Measurements from ENCODE around the gene PPIE.
"Not testable (repeated sequence)": the region's sequence is repeated elsewhere in the genome, so short reads cannot be mapped to it uniquely, and the experiment has no call there.

Gene PPIE

DNA sequence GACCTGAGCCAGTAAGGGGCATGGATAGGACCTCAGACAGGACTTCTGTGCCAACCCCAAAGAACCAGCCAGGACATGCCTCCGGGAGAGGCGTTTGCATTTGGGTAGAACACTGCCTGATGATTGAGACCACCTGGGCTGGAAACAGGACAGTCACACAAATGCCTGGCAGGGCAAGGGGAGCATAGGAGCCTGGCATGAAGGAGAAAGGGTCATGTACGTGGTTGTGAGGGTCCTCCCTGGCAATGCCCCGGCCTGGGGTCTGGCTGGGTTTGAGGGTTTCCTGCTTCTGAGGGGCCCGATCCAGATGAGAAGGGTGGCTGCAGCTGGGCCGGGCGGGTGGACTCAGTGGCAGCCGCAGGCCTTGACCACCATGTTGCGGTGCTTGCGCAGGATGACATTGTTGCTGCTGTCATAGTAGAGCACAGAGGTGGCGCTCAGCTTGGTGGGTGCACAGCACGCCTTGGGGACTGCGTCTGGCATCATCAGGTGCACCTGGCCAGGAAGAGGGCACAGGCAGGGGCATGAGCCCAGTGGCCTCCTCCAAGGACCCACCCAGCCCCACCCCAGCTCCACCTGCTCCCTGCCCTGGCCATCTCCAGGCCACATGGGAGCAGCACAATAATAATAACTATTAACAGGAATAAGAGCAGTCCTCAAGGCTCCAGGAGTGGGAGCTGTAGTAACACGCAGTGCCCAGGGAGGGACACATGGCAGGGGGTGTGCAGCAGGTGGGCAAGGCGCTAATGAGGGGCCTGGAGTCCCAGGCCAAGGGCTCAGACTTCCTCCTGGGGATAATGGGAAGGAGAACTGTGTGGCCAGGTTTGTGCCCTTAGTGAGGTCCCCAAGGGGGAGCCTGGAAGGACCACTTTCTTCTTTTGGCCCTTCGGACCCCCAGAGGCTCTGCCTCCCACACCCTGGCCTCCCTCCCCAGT lies 21.7 kb downstream of the PPIE start:
- no peak for DNase-seq

DNA sequence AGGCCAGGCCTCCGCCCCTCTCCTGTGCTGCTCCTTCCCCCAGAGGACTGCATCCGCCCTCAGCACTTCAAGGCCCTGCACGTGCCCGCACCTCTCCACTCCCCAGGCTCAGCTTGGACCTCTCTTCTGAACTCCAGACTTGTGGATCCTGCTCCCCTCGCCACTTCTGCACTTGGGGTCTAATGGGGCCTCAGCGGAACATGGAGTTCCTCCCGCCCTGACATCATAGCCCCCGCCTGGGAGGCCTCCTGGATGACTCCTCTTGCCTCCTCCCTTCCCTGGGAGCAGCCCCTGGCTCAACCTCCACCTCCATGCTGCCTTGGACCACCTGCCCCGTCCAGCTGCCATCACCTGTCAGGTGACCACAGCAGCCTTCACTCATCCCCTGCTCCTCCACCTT lies 22.3 kb downstream of the PPIE start:
- no peak for DNase-seq

DNA sequence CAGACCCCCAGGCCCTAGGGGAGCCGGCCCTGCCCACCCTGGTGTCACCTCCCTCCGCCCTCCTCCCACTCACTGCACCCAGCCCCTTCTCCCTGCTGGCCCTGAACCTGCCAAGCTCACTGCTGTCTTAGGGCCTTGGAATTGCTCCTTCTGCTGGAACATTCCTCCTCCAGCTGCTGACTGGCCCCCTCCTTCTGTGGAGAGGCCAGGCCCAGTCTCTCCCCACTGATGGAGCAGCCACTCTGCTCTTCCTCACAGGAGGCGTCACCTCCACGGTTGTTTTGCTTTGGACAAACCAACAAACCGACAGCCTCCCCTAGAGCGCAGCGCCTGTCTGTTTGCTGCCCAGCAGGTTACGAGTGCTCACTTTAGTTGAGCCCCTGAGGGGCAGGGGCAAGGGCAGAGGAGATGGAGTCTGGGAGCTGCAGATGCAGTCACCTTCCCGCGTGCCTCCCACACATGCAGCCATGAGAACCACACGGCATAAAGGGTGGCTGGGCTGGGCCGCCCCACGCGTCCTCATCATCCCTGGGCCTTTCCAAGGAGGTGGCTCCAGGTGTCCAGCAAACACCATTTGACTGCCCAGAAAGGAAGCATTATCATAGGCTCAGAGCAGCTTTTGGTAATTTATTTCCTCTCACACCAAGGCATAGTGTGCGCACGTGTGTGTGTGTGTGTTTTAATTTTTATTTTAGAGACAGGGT lies 23.0 kb downstream of the PPIE start:
- no peak for DNase-seq

DNA sequence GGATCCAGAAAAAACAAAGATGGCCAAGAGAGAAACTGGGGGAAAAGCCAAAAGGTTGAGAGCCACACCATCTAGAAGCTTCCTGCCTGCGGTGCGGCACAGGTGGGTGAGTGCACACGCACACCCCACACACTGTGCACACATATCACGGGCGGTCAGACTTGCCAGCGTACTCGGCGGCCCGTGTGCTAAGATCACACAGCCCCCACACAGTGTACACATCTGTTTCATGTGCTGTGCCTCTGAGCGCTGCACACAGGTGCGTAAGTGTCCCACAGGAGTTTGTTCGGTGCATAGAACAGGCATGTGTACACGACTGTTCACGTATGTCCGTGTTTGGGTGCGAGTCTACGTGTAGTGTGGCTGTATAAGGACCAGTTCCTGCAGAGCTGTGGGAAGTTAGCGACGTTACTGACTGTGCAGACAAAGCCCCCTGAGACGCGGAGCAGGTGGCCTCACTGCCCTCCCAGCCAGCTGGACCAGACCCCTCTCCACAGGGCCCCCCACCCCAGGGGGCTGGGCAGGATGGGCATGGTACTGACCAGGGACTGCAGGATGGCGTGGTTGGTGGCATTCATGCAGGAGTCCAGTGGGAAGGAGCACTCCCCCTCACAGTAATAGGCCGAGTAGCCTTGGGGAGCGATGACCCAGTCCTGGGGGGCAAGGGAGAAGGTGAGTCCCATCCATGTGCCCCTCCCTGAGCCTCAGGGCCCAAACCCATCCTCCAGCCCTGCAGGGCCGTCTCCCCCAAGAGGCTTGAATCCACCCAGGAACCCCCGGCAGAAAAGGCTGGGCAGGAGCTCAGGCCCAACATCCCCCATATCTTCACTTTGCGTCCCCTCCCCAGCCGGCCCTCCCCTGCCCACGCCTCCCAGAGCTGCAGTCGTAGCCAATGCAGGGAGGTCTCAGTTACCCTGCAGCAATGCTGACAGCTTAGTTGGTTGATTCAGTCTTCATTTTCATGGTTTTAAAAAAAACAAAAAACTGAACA lies 24.2 kb downstream of the PPIE start:
- DNase-seq, result no peak

DNA sequence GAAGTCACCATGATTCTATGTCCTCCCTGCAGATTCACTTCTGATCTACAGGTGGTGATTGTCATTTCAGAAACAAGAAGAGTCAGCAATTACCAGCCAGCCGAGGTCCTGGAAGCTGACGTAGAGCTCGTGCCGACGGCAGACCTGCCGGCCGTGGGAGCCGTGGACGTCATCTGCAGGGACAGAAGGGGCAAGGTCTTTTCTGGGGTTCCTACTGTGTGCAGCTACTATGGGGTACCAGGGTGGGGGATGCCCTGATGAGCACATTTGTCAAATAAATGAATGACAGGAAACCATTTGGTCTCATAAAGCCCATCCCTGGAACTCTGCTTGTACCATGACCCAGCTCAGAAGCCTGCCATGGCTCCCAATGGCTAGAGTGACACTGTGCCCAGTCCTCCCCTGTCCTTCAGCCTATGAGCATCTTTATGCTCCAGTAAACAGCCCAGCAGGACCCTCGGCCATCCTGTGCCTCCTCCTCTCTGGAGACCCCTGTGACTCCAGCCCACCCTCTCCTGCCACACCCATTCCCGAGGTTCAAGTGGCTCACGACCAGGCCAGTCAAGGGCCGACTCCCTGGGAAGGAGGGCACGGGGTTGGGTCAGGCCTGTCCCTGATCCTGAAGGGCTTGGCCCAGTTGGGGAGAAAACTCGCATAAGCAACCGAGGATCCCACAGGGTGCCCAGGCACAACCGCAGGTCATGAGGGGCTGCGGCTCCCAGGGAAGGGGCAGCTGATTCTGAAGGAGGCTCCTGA lies 25.1 kb downstream of the PPIE start:
- not testable (repeated sequence) for DNase-seq

DNA sequence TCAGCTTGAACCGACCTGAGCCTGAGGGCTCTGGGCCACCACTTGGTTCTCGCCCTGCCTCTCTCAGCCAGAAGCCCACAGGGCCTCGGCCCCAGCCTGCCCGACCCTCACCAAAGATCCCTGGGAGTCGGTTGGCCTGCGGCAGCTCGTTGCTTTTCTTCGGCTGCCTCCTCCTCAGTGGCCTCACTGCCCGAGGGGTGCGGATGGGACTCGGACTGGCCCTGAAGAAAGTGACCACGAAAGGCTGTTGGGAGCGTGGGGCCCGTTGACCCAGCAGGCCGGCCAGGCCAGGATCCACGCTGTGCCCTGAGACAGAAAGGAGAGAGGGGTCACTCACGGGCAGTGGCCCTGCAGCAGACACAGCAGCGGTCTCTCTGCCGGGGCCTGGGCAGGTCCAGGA lies 25.8 kb downstream of the PPIE start:
- DNase-seq, result not testable (repeated sequence)

DNA sequence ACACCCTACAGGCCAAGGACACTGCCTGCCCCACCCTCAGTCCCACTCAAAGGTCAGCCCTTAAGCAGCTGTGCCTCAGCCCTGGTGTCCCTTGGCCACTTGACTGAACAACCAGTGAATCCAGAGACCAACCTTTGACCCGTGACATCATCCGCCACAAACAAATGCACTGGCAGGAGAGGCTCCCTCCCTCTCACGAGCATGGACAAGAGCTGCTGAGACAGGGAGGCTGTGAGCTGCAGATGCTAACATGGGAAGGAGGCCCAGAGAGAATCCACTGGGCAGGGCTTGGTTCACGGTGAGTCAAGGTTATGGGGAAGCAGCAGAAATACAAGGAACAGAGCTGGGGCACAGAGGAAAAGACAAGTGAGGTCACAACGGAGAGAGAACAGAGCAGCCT lies 27.8 kb downstream of the PPIE start:
- DNase-seq, result not testable (repeated sequence)

DNA sequence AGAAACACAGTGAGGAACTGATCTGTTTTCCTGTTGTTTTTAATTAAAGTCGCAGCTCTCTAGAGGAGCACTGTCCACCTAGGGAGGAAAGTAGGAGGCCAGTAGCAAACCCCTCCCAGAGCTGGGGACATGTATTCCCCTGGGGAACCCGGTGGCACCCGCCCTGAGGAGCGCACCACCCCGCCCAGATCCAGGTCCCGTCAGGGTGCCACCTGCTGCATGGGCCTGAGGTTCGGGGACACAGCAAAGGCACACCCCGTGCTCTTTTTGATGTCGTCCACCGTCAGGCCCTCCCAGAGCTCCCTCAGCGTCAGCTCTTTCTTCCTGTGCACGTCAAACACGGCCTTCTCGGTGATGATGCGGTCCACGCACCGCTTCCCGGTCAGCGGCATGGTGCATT lies 30.8 kb downstream of the PPIE start:
- DNase-seq, result not testable (repeated sequence)

DNA sequence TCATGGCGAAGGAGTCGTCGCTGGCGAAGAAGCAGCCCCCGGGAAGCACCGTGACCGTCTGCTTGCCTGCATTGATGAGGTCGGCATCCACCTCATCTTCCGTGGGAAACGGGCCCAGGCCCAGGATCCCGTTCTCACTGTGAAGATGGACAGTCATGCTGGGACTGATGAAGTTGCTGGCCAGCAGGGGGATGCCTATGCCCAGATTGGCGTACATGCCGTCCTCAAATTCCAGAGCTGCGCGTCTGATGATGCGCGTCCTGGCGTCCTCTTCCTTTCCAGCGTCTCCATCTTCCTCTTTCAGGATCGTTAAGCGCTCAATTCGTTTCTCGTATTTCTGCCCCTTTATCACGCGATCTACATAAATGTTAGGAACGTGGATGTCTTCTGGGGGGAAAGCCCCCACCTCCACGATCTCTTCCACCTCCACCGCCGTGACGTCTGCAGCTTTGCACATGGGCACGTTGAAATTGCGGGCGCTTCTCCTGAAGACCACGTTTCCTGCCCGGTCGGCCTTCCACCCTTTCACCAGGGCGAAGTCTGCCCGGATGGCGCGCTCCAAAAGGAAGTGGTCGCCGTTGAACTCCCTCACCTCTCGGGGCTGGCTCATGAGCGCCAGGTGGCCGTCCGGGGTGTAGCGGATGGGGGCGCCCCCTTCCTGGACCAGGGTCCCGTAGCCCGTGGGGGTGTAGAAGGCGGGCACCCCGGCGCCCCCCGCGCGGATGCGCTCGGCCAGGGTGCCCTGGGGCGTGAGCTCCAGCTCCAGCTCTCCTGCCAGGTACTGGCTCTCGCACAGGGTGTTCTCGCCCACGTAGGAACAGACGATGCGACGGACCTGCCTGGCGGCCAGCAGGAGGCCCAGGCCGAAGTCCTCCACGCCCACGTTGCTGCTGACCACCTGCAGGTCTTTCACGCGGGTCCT lies 31.7 kb downstream of the PPIE start:
- not testable (repeated sequence) for DNase-seq

DNA sequence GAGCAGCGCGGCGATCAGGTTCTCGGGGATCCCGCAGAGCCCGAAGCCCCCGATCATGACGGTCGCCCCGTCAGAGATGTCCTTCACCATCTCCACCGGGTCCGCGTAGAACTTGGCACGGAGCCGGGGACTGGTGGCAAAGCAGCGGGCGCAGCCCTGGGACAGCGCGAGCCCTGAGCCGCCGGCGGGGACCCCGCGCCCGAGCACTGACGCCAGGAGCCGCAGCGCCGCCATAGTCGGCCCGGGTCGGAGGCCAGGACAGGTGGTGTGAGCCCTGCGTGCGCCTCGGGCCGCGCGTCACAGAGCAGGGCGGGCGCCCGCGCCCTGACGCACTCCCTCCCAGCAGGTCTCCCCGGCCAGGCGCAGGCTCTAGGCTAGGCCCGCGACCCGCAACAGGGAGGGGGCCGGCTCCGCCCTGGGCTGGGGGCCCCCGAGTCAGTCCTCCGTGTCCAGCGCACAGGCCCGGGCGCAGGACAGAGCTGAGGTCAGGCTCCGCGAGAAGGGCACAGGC lies 32.4 kb downstream of the PPIE start, which contains the start of gene OXCT2:
Gene OXCT2, minus strand, starts transcription at position 327 of the 511 bp plus-strand sequence. Its CDS starts 93 bp downstream, at position 234.
- DNase-seq, result not testable (repeated sequence)

DNA sequence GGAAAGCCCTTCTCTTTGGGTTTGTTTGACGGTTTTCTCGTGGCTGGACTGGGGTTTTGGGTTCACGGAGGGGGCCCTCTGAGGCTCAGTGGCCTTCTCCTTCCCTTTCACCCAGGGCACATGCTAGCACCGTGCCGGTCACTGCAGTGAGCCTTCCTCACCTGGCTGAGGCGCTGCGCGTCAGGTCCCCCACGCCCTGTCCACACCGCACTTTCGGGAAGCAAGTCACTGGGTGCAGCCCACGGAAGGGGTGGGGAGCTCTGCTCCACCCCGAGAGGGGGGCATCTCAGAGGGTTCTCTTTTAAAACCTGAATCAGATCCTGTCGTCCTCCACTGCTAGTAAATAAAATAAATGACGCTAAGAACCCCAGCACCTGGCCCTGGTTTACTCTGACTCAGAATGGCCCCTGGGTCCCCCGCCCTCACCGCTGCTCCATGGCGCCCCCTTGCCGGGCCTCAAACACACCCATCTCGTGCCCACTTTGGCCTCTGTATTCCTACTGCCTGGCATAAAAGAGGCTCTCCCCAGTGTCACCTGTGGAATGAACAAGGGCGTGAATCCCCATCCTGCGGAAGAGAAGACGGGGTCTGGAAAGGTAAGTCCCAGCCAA lies 34.8 kb downstream of the PPIE start:
- DNase-seq, result not testable (repeated sequence)

DNA sequence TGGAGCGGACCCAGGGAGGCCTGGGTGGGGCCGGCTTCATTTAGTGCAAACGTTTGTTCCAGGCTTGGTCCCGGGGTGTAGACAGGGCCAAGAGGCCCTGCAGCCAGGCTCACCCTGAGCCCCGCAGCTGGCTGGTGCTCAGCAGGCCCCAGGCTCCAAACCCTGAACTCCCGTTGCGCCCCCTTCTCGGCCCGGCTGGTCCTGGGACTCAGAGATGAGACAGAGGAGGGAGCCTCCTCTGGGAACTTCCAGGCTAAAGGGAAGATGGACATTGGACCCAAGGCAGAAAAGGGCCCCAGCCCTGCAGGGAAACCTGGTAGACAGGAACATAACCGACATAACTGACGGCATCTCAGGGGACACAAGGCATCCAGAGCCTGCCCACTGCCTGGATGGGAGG lies 36.5 kb downstream of the PPIE start:
- not testable (repeated sequence) for DNase-seq

DNA sequence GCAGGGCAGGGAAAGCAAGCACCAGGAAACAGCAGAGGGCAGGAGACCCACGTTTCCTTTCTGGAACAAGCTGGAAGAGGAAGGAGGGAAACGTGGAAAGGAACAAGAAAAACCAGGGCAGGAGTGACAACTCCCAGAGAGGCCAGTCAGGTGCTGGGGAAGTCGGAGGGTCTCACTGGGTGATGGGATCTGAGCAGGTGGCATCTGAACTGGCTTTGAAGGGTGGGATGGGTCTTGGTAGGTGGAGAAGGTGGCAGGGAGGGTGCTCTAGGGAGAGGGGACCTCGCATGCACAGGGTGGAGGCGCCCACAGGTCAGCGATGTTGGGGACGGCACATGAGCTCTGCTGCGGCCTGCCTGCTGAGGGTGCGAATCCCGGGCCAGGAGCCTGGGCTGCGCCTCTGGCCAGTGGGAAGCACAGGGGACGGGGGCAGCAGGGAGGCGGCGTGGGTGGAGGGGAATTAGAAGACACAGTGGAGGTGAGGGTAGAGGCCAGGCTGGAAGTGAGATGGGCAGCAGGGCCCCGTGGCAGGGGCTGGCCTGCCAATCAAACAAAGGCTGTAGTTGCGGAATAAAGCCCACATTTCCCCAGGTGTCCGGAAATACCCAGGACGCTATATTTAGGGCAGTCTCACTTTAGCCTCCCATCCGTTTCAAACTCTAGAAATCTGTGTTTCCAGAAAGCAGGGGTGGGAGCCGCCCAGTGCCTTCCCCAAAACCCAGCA lies 37.2 kb downstream of the PPIE start:
- not testable (repeated sequence) for DNase-seq

DNA sequence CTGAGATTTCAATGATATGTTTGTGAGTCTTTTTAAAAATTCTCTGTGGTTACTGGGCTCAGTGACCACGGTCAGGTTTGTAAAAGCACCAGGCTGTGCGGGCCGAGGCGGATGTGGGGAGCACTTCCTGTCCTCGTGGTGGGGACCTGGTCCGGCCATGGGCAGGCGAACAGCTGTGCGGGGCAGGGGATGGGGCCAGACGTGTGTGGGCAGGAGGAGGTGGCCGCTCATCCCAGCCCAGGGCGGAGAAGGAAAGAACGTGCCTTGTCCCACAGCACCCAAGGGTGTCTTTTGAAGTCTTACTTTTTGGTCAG lies 37.7 kb downstream of the PPIE start:
- DNase-seq, result no peak

DNA sequence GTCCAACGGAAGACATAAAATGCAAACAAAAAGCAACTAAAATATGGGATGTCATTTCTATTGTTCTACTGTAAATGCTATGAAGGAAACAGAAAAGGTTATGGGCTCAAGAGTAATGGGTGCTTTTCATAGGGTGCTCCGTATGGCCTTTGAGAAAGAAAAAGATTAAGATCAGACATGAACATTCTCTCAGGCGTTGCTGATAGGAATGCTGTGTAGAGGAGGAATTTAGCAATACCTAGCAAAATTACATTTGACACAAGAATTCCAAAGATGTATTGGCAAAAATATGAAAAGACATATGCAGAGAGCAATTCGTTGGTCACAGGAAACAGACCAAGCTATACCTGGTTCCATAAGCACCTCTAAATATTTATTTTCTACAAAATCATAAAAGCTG lies 38.2 kb downstream of the PPIE start:
- DNase-seq, result no peak

DNA sequence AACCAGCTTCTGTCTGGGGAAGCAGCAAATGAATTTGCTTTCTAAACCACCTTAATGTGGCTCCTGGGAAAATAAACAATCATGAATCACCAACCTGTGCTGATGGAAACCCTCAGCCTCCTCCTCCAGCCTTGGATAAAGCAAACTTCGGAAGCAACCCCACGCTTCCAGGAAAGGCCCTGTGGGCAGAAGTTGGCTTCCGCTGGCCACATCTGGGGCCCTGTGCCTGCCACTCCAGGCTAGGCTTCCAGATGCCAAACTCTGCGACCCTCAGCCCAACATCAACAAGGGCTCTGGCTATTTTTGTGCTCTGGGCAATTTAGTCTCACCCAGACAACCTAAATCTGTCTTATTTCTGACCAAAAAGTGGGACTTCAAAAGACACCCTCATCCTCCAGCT lies 38.6 kb downstream of the PPIE start:
- DNase-seq, result no peak

DNA sequence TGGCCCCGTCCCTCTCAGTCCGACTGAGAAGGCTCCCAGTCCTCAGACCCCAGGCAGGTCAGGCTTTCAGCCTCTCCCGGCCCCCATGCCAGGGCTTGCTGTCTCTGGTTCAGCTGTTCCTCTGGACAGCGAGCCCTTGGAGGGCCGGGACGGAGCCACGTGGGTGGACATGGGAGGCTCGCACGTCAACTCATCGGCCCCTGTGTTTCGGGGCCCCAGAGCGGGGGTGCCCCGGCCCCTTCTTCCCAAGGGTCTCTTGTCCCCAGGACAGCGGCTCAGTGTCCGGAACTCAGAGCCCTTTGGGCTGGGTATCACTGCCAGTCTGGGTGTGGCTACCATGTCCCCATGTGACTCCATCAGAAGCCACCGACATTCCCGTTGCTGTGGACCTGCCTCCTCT lies 39.2 kb downstream of the PPIE start:
- not testable (repeated sequence) for DNase-seq

DNA sequence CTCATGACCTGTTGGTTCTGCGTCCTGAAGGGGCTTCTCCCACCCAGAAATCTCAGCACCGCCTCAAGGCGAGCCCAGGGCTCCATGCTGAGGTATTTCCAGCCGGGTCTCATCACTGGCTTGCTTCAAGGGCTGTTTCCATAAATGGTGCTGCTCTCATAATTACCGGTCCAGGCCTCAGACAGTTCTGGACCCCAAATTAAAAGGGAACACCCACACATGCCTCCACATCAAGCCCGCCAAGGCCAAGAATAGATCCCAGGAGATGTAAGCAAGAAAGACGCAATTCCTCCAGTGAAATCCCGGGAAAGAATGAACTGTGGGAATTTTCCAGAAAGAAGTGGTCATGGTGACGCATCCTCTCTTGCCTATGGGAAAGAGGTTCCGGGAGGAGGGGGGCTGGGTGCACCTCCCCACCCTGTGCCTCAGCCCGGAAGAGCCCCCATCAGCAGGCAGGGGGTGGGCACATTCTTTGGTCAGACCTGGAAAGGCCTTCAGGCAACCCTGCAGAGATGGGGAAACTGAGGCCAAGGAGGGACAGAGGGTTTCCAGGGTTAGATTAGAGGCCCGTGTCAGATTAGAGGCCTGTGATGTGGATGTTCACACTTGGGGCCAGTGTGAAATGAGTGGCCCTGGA lies 39.9 kb downstream of the PPIE start:
- not testable (repeated sequence) for DNase-seq

DNA sequence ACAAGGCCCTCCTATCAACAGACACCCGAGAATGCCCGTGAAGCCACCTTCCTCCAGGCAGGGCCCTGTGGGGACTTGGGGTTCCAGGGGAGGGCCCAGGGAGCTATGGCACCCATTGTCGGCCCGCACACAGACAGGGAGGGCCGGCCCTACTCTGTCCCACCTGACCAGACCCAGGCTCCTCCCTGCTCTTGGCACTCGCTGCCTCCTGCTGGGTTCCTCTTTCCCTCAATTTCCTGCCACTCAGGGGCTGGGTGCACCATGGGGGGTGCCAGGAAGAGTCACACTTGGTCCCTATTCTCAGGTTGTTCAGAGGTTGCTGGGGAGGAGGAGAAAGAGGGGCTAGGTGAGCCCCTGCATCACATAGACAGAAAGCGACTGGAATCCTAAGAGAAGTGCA lies 40.5 kb downstream of the PPIE start:
- no peak for DNase-seq

Data from NCI-H226 (cell line).